Prostate gland (tissue), 2 donors: ENCODE data around the gene RNU1-3. TPM values are rescaled to one million over a fixed set of nuclear protein-coding genes. Genes with fewer than 3 reads are reported as not detected.
"Not testable (repeated sequence)": the region's sequence is repeated elsewhere in the genome, so short reads cannot be mapped to it uniquely, and the experiment has no call there.

Experiments
- DNase-seq: peaks from one replicate; pipeline ENCODE4 v3.0.0-alpha.2; 2019; ENCODE audit warnings: low spot score
- H3K27ac ChIP-seq, 2 donors: fragments of 200-600 bp; sonication (generic); 2 replicates each; pipeline ENCODE4 v1.5.1; 2017 to 2019
- H3K27me3 ChIP-seq: fragments of 200-600 bp; sonication (generic); replicated peaks from 2 replicates; pipeline ENCODE4 v1.5.1; 2019; ENCODE audit not compliant: insufficient read depth
- H3K36me3 ChIP-seq, 2 donors: fragments of 200-600 bp; sonication (generic); 1 replicate in 1 of 2; 2 replicates in 1 of 2; pipeline versions ENCODE4 v1.5.1 to v1.8.1; 2017 to 2019
- H3K4me1 ChIP-seq: fragments of 200-600 bp; sonication (generic); replicated peaks from 2 replicates; pipeline ENCODE4 v1.5.1; 2019
- H3K4me3 ChIP-seq, 2 donors: fragments of 200-600 bp; sonication (generic); 2 replicates each; pipeline ENCODE4 v1.5.1; 2017 to 2019
- H3K9me3 ChIP-seq: fragments of 200-600 bp; sonication (generic); 2 replicates; pipeline ENCODE4 v1.5.1; 2017
- WGBS: methylation state at CpG from one replicate; pipeline ENCODE4 v1.1.5; 2018; 5-methylcytosine and 5-hydroxymethylcytosine counted together
- intact Hi-C: fragments of 100-400 bp; cut with DNase I; formaldehyde crosslinking; loops from one replicate; pipeline ENCODE4 v1.14.2; 2022
- total RNA-seq, 2 donors: library from RNA; depleted of rRNA; stranded (reverse); fragments of >200 nt; gene quantifications; one replicate each; pipeline ENCODE4 v1.1.0, GENCODE V29; 2016

RNU1-3 gene
- total RNA-seq, 2 donors from 2014 or later, result under 0.01 TPM

DNA sequence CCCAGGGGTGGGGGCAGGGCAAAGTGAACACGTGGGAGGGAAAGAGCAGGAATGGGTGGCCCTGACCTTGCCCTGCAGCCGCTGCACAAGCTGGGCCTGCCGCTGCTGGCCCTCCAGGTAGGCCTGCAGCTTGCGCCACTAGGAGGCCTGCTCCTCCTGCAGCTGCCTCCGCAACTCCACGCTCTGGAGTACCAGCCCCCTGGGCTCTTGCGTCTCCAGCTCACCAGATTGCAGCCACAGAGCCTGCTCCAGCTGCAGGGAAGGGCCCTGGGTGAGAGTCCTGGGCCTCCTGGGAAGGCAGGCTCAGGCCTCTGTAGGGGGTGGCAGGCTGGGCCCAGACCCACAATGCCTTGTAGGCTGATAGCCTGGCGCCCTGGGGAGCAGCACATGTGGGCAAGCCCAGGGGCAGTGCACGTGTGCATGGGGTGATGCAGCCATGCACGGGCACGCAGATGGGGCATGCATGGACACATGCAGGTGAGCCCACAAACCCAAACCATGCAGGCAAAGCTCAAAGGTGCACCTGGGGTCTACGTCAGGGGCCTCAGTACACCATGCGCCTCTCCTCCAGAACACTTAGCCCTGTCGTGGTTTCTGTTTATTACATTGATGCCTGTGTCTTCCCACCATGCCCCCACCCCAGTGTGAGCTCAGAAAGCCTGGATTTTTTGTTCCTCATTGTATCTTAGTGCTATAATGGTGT is 9.6 kb downstream of the RNU1-3 start:
- H3K4me1 ChIP-seq, H3K27ac ChIP-seq, H3K36me3 ChIP-seq, H3K27me3 ChIP-seq, H3K4me3 ChIP-seq, H3K9me3 ChIP-seq, DNase-seq, intact Hi-C loops: not testable (repeated sequence)
- no CpG with 5 or more reads among the region's 14 CpGs for WGBS

DNA sequence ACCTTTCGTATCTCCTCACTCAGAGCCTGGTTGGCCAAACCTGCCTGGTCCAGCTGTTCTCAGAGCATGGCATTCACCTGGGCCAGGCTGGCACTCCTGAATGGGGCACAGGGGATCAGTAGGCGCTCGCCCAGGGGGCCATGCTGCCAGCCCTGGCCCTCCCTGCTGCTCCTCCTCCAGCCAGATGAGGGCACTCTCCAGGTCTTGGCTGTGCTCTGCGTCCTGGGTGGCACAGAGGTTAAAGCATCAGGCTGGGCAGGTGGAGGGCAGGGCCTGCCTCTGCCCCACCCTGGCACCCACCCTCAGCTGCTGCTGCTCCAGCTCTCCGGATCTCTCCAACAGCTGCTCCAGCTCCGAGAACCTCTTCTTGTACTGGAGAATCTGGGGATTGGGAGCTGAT is 10.2 kb downstream of the RNU1-3 start:
- H3K27me3 ChIP-seq, H3K4me1 ChIP-seq, intact Hi-C loops, DNase-seq, H3K9me3 ChIP-seq, H3K4me3 ChIP-seq, H3K27ac ChIP-seq, H3K36me3 ChIP-seq: not testable (repeated sequence)
- no CpG with 5 or more reads among the region's 6 CpGs for WGBS

DNA sequence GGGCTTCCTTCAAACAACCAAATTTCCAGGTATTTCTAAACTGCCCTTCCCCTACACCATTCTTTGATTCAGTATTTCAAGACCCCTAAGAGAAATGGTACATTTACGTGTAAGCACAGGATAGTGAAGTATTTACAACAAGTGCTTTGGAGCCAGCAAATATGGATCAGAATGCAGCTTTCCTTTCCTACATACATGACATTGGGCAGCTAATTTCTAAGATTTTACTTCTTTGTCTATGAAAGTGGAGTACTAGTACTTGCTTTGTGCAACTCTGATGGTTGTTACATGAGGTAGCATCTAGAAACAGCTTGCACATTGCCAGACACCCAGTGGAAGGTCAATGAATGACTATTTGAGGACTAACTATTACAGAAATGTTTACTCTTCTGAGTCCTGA is 15.2 kb downstream of the RNU1-3 start:
- H3K27ac ChIP-seq, H3K36me3 ChIP-seq, intact Hi-C loops, H3K27me3 ChIP-seq, H3K9me3 ChIP-seq, H3K4me3 ChIP-seq, DNase-seq, H3K4me1 ChIP-seq: not testable (repeated sequence)
- 97% methylated on average over 1 of the region's 1 CpG for WGBS

DNA sequence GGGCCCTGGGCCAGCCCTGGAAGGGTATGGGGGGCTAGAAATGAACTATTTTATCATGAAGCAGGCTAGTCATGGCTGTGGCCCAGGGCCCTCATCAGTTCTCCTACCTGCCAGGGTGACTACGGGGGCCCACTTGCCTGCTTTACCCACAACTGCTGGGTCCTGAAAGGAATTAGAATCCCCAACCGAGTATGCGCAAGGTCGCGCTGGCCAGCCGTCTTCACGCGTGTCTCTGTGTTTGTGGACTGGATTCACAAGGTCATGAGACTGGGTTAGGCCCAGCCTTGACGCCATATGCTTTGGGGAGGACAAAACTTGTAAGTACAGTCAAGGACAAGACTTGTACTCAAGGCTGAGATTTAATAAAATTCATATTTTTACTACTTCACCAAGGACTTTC is 16.8 kb downstream of the RNU1-3 start:
- H3K4me1 ChIP-seq, H3K36me3 ChIP-seq, H3K27me3 ChIP-seq, H3K27ac ChIP-seq, H3K9me3 ChIP-seq, intact Hi-C loops, DNase-seq, H3K4me3 ChIP-seq: not testable (repeated sequence)
- 93% methylated on average over 9 of the region's 9 CpGs for WGBS

DNA sequence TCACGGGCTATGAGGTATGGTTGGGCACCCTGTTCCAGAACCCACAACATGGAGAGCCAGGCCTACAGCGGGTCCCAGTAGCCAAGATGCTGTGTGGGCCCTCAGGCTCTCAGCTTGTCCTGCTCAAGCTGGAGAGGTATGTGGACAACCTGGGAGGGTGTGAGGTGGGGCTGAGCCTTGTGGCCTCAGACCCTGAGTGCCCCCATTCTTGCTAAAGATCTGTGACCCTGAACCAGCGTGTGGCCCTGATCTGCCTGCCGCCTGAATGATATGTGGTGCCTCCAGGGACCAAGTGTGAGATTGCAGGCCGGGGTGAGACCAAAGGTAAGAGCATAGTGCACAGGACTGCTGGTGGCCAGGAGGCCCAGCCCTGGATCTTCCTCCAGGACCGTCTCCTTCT is 17.4 kb downstream of the RNU1-3 start:
- H3K36me3 ChIP-seq, H3K4me3 ChIP-seq, DNase-seq, H3K4me1 ChIP-seq, H3K27ac ChIP-seq, H3K27me3 ChIP-seq, H3K9me3 ChIP-seq, intact Hi-C loops: not testable (repeated sequence)
- 90% methylated on average over 5 of the region's 6 CpGs for whole genome bisulfite sequencing

DNA sequence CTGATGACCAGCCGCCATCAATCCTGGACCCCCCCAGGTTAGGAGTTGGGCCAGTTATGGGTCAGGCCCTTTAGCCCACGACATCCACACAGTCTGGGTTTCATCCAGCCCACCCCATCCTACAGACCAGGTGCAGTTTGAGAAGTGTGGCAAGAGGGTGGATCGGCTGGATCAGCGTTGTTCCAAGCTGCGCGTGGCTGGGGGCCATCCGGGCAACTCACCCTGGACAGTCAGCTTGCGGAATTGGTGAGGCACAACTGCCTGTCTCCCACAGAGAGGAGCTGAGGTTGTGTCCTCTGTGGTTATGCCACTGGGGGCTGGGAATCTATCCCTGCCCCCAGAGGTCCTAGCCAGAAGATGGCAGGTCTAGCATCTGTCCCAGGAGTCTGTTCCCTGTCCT is 18.0 kb downstream of the RNU1-3 start:
- H3K9me3 ChIP-seq, H3K4me3 ChIP-seq, H3K4me1 ChIP-seq, intact Hi-C loops, H3K36me3 ChIP-seq, DNase-seq, H3K27ac ChIP-seq, H3K27me3 ChIP-seq: not testable (repeated sequence)
- 93% methylated on average over 3 of the region's 8 CpGs for WGBS

DNA sequence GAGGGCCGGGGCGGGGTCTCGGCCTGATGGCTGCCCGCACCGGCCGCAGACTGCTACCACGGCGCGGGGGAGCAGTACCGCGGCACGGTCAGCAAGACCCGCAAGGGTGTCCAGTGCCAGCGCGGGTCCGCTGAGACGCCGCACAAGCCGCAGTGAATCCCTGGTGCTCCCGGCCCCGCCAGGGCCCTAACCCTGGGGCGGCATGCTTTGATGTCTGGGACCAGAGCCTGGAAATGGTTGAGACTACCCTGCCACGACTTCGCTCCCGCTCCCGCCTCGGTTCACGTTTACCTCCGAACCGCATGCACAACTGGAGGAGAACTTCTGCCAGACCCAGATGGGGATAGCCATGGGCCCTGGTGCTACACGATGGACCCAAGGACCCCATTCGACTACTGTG is 18.5 kb downstream of the RNU1-3 start:
- H3K9me3 ChIP-seq, DNase-seq, intact Hi-C loops, H3K27me3 ChIP-seq, H3K4me1 ChIP-seq, H3K27ac ChIP-seq, H3K36me3 ChIP-seq, H3K4me3 ChIP-seq: not testable (repeated sequence)
- 44% methylated on average over 9 of the region's 32 CpGs for WGBS

DNA sequence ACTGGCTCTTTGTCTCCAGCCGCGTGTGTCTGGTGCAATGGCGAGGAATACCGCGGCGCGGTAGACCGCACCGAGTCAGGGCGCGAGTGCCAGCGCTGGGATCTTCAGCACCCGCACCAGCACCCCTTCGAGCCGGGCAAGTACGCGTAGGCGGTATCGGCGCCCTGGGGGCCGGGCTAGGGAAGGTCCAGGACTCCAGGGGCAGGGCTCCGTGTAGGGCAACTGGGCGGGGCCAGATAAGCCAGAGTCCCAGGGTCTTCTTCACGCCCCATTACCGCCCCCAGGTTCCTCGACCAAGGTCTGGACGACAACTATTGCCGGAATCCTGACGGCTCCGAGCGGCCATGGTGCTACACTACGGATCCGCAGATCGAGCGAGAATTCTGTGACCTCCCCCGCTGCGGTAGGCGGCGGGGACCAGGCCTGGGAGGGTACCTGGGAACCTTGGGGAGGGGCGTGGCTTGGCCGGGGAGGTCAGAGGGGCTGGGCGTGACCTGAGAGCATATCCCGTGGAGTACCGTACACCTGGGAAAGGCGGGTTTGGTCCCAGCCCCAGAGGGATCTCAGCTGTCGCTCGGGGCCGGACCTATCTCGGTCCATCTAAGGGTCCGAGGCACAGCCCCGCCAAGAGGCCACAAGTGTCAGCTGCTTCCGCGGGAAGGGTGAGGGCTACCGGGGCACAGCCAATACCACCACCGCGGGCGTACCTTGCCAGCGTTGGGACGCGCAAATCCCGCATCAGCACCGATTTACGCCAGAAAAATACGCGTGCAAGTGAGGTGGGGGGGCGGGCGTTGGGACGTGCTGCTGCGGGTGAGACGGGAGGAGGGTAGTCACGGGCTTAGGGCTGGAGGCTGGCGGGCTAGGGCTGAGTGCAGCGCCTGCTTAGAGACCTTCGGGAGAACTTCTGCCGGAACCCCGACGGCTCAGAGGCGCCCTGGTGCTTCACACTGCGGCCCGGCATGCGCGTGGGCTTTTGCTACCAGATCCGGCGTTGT is 19.3 kb downstream of the RNU1-3 start:
- 7% methylated on average over 11 of the region's 84 CpGs for WGBS
- H3K27me3 ChIP-seq, H3K27ac ChIP-seq, H3K36me3 ChIP-seq, intact Hi-C loops, H3K9me3 ChIP-seq, H3K4me3 ChIP-seq: not testable (repeated sequence)
- H3K4me1 ChIP-seq, result peaks cover 14% of the 10 kb centered on the region
- DNase-seq, result peak; percentile 4

DNA sequence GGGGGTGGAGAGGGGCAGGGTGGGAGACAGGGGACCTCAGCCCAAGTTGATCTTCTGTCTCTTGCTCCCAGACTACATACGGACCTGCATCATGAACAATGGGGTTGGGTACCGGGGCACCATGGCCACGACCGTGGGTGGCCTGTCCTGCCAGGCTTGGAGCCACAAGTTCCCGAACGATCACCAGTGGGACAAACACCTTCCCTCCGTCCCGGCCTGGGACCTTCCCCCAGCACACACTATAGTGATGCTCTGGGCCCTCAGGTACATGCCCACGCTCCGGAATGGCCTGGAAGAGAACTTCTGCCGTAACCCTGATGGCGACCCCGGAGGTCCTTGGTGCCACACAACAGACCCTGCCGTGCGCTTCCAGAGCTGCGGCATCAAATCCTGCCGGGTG is 20.0 kb downstream of the RNU1-3 start:
- intact Hi-C loops, DNase-seq, H3K4me3 ChIP-seq, H3K36me3 ChIP-seq, H3K27ac ChIP-seq, H3K9me3 ChIP-seq, H3K27me3 ChIP-seq: not testable (repeated sequence)
- peaks cover 14% of the 10 kb centered on the region for H3K4me1 ChIP-seq
- 100% methylated on average over 1 of the region's 17 CpGs for WGBS

DNA sequence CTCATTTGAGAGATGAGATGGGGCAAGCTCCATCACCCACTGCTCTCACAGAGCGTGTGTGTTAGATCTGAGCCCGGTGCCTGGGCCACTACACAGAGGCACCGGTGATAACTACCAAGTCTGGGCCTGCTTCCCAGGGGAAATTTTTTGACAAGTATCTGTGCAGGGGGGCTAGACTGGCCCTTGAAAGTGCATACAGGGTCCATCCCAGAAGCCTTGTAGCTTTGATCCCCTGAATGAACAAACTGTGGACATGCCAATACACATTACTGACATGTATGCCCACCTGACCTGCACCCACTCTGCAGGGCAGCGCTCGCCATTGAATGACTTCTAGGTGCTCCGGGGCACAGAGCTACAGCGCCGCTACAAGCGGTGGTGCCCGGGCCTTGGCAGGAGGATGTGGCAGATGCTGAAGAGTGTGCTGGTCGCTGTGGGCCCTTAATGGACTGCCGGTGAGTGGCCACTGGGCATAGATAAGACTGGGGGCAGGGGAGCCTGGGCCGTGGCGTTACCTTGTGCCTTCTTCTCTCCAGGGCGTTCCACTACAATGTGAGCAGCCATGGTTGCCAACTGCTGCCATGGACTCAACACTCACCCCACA is 20.6 kb downstream of the RNU1-3 start:
- H3K9me3 ChIP-seq, H3K27me3 ChIP-seq, H3K36me3 ChIP-seq, intact Hi-C loops, H3K27ac ChIP-seq, H3K4me3 ChIP-seq: not testable (repeated sequence)
- WGBS, result 91% methylated on average over 15 of the region's 15 CpGs
- DNase-seq, result peak; percentile 4
- peaks cover 14% of the 10 kb centered on the region for H3K4me1 ChIP-seq

DNA sequence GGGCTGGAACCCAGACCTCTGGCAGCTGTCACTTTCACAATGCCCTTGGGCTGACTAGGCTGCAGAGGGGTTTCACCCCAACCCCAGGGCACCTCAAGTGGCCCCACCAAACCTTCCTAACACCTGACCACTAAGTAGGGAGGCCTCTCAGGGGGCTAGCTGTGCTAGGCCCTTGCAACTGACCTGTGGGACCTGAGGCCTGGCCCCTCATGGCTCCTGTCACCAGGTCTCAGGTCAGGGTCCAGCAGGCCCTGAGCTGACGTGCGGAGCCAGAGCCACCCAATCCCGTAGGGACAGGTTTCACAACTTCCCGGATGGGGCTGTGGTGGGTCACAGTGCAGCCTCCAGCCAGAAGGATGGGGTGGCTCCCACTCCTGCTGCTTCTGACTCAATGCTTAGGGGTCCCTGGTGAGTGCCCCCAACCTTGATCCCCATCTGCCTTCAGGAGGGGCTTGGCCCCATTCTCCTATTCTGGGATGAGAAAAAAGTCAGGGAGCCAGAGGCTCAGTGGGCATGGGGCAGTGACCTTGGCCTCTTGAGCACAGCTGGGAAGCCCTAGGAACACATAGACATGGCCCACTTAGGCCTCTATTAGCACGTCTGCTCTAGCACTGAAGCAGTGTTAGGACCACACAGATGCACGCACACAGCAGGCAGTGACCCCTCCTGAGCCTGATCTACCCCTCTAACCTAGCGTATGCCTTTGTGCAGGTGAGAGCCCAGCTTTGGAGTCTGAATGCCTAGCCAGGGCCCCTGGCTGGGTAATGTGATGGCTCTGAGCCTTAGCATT is 21.3 kb downstream of the RNU1-3 start:
- peak overlapping the region; percentile 78 to 82 for H3K4me3 ChIP-seq
- H3K27ac ChIP-seq, result peak overlapping the region; percentile 74 to 81
- H3K36me3 ChIP-seq, H3K27me3 ChIP-seq, intact Hi-C loops, H3K9me3 ChIP-seq: not testable (repeated sequence)
- peak; percentile 17 for DNase-seq
- H3K4me1 ChIP-seq, result peaks cover 14% of the 10 kb centered on the region
- WGBS, result 78% methylated on average over 7 of the region's 7 CpGs
